ENCODE results near the gene LRRC10B.
A peak's percentile ranks its signal among the peaks of the same experiment; 100 is the strongest.

Gene LRRC10B

GRCh38 chr11:61510166-61510919, 1.8 kb downstream of the LRRC10B start:
- no peak for DNase-seq

GRCh38 chr11:61510974-61511373, 2.4 kb downstream of the LRRC10B start:
- DNase-seq: no peak

GRCh38 chr11:61511383-61511782, 2.8 kb downstream of the LRRC10B start:
- DNase-seq: no peak

GRCh38 chr11:61512435-61512834, 3.9 kb downstream of the LRRC10B start:
- no peak for DNase-seq

- no peak for DNase-seq
Observed at GRCh38 chr11:61513143-61513765, 4.7 kb downstream of the LRRC10B start.

GRCh38 chr11:61514050-61514917, 5.7 kb downstream of the LRRC10B start:
- DNase-seq: no peak

- DNase-seq: no peak
Observed at GRCh38 chr11:61515686-61516085, 7.1 kb downstream of the LRRC10B start.

GRCh38 chr11:61516191-61516590, 7.6 kb downstream of the LRRC10B start:
- no peak for DNase-seq

GRCh38 chr11:61516675-61517572, 8.4 kb downstream of the LRRC10B start:
- DNase-seq: peak; percentile 51

- DNase-seq: no peak
Observed at GRCh38 chr11:61518032-61518795, 9.7 kb downstream of the LRRC10B start.

GRCh38 chr11:61522881-61523280, 14.3 kb downstream of the LRRC10B start:
- no peak for DNase-seq

GRCh38 chr11:61524446-61524845, 15.9 kb downstream of the LRRC10B start:
- no peak for DNase-seq

- DNase-seq: no peak
Observed at GRCh38 chr11:61524963-61525587, 16.5 kb downstream of the LRRC10B start.

- DNase-seq: no peak
Observed at GRCh38 chr11:61526229-61526628, 17.7 kb downstream of the LRRC10B start.

GRCh38 chr11:61526956-61527731, 18.6 kb downstream of the LRRC10B start:
- DNase-seq: no peak

GRCh38 chr11:61528114-61528513, 19.6 kb downstream of the LRRC10B start:
- no peak for DNase-seq

GRCh38 chr11:61529537-61530225, 21.1 kb downstream of the LRRC10B start:
- no peak for DNase-seq

GRCh38 chr11:61531044-61531443, 22.5 kb downstream of the LRRC10B start:
- no peak for DNase-seq

GRCh38 chr11:61532134-61533038, 23.8 kb downstream of the LRRC10B start:
- peak; percentile 48 for DNase-seq

Data from CD4-positive, alpha-beta T cell treated with Interleukin-12 subunit alpha and Interleukin-12 subunit beta, for 1 hour (primary cell).